Upper lobe of left lung (tissue), 4 donors: Measurements from ENCODE around the gene CNGB1.

Source experiments
- POLR2A ChIP-seq, 4 donors: fragments of 450-650 bp; IDR thresholded peaks; one replicate each; pipeline ENCODE4 v1.5.1; 2016 to 2017; ENCODE audit warnings: antibody characterized with exemption in 4 of 4, mild to moderate bottlenecking in 2 of 4
- TF ChIP-seq, protein P1 (sequence below), 6 experiments: fragments of 450-650 bp in 4 of 6; fragments of 200-600 bp in 2 of 6; sonication (generic) in 2 of 6; IDR thresholded peaks; one replicate each; pipeline ENCODE4 v1.5.1; 2016 to 2019; ENCODE audit warnings: antibody characterized with exemption in 6 of 6

DNA sequence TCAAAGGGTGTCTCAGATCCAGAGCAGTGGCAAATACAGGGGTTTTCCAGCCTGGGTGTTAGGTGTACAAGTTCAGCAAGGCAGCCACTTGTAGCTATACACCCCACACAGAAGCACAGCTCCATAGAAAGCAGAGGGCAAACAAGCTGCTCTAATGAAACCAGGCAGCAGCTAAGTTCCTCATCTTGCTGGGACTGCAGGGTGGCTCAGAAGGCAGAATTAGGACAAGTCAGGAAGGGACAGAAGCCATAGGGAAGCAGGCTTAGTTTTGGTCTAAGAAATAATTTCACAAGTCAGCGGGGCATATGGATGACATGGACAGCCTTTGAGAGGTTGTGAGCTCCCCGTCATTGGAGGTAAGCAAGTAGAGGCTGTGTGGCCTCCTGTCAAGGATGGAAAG lies 23.7 kb downstream of the CNGB1 start:
- no peak for TF ChIP-seq POLR2A (IDR thresholded peaks at IDR 0.05)
- TF ChIP-seq, protein P1, sequence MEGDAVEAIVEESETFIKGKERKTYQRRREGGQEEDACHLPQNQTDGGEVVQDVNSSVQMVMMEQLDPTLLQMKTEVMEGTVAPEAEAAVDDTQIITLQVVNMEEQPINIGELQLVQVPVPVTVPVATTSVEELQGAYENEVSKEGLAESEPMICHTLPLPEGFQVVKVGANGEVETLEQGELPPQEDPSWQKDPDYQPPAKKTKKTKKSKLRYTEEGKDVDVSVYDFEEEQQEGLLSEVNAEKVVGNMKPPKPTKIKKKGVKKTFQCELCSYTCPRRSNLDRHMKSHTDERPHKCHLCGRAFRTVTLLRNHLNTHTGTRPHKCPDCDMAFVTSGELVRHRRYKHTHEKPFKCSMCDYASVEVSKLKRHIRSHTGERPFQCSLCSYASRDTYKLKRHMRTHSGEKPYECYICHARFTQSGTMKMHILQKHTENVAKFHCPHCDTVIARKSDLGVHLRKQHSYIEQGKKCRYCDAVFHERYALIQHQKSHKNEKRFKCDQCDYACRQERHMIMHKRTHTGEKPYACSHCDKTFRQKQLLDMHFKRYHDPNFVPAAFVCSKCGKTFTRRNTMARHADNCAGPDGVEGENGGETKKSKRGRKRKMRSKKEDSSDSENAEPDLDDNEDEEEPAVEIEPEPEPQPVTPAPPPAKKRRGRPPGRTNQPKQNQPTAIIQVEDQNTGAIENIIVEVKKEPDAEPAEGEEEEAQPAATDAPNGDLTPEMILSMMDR (IDR thresholded peaks at IDR 0.05) = no peak
